Hematopoietic multipotent progenitor cell (in vitro differentiated cells): ENCODE data around the gene CEBPE. TPM values are rescaled to one million over a fixed set of nuclear protein-coding genes. Genes with fewer than 3 reads are reported as not detected.

Experiments used
- DNase-seq, 3 donors: peaks; one replicate each; pipeline ENCODE4 v3.0.0-alpha.2; 2011 to 2015; ENCODE audit warnings: low read depth in 2 of 3, low spot score in 2 of 3
- total RNA-seq: library from RNA; depleted of rRNA; stranded (reverse); fragments of >200 nt; gene quantifications from one replicate; pipeline ENCODE4 v1.2.3, GENCODE V29; 2012

CEBPE gene
- total RNA-seq, 1 donor, result 0.81 TPM

DNA sequence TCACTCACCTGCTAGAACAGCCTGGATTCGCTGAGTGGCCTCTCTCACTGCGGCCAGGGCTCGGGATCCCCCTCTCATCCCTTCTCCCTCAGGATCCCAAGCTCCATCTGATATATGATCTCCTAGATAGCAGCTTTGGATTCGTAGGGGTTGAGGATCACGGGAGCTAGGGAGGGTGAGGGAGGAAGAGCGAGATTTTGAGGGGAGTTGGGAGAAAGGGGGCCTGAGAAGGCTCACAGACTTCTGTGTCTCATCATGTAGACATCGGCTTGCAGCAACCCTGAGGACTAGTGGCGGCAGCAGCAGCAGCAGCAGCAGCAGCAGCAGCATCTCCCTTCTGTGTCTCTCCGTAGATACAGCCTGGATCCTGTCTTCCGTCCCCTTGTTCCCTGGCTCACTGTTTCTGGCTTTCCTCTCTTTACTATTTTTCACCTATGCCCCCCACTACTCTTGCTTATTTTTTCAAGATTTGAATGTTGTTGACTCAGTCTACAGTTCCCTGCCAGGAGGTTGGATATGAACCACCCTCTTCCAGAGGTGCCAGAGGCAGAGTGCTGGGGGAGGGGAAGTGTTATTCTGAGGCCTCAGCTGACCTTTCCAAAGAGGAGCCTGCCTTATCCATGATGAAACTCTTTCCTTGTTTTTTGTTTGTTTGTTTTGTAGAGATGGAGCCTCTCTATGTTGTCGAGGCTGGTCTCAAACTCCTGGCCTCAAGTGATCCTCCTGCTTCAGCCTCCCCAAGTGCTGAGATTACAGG is 14.3 kb downstream of the CEBPE start, which contains the start of gene CIROP:
Gene CIROP (minus strand): TSS at position 399 of the 757 bp plus-strand sequence. CDS start 69 bp downstream, at position 330.
- no peak for DNase-seq

DNA sequence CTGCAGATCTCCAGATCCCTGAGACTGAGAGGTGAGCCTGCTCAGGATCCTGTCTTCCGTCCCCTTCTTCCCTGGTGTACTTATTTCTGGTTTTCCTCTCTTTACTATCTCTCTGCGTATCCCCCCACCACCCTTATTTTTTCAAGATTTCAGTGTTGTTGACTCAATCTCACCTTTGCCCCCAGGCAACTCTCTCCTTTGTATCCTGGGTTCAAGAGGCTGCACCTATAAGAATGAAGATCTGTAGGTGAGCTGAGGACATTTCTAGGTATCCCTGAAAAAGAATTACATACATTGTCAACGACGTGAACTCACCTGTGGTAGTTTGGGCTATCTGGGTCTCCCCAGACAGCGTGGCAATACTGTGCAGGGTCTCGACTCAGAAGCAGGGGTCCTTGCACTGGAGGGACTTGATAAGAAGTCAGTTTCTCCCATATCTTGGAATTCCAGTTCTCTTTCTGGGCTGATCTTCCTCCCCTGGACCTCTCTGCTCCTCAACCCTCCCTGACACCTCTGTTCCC is 14.9 kb downstream of the CEBPE start:
- DNase-seq, result no peak

DNA sequence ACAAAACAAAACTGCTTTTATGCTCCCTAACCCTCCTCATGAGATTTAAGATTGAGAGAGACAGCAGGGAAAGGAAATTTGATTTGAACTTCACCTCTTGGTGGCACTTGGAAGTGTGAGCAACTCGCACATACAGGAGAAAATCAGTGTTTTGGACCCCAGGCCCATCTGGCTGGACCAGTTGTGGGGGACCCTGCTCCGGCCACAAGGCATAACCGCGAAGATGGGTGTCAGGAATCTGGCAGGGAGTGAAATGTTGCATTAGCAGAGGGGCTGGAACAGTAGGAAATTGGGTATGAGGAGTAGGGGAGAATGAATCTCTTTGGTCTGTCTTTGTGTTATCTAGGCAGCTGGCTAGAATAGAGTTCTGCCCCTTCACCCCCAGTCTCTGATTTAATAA is 15.5 kb downstream of the CEBPE start:
- no peak for DNase-seq

DNA sequence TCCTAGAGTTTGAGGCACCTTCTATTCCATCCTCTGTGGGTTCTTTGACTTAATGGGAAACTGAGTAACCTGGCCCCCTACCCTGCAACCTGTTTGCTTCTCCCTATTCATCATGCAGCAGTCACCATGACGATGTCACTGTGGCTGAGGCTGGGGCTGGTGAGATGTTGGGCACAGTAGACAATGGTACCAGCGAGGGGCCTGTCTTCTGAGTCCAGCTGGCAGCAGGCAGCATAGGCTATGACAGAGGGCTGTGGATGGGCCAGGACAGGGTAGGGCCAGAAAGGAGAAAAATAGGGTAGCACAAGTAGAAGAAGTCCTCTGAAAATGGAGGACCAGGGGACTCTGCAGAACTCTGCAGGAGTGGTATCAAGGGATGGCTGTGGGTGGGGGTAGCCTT is 16.3 kb downstream of the CEBPE start:
- DNase-seq, result no peak

DNA sequence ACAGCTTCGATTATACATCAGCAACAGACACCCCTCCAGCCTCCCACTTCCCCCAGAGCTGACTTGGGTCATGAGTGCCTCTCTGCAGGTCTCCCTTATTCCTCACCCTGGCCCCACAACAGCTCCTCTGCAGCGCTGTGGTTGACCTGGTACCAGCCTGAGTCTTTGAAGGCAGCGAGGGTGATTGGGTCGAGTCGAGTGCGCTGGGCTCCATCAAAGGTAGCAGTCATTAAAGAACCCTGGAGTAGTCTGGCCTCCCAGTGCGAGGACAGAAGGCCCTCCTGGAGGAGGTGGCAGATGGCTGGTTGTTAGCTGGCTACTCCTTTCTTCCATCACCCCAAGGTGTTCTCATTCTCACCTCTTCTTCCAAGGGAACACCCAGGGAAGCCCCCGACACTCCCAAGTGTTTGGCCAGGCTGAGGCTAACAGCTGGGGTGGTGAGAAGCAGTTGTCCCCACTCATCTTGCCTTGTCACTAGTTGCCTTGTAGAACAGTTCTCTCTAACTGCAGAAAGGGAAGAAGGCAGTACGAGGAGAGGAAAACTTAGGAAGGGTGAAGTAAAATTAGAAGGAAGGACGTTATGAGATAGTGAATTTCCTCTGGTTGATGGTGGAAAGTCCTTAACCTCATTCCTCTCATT is 16.9 kb downstream of the CEBPE start:
- DNase-seq, result no peak

DNA sequence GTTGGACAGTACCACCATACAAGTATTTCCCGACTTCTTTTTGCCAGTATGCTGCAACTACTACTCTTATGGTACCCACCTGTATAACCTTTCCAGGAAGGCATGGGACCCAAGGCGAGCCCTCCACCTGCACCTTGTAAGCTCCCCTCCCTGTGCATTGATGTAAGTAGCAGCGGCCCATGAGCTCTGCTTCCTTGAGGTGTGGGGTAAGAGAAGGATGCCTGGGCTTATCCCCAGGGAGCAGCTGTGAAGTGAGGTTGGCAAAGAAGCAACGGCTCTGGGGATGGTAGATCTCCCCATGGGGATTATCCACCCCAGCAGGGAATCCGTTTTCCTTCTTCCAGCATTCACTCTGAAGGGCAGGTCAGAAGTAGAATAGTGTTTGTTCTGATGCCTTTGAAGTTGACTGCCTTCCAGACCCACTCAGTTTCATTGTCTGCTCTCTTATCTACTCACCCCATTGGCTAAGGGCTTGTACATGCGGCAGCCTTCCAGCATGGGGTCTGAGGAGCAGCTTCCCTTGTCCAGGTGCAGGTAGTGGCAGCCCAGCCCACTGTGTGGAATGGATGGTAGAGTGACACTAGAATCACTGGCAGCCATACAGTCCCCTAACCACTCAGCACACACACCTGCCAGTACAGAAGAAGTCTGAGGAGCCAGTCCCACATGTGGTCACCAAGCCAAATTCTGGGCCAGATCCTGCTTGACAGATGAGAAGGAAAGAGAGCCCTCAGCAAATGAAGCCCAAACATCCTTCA is 17.7 kb downstream of the CEBPE start:
- DNase-seq, result no peak

DNA sequence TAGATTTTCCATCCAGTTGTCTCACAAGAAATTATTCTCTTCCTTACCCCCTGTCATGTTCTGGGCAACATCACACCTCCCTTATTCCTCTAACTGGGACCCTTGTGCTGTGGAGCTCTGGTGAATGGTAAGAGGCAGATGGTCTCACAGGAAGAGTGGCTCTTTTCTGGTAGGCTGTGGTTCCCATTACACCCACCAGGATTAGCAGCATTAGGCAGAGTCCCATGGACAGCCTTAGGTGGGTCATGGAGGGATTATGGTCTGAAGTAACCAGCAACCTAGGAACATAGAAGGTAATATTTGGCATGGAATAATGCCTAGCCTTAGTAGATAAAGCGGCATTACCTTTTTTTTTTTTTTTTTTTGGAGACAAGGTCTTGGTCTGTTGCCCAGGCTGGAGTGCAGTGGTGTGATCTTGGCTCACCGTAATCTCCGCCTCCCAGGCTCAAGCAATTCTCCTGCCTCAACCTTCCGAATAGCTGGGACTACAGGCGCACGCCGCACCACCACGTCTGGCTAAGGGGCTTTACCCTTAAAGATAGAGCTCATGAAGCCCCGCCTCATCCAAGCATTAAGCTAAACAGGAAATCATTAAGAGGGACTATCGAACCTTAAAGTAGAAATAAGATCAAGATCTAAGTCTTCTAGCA is 19.7 kb downstream of the CEBPE start:
- DNase-seq, result no peak

DNA sequence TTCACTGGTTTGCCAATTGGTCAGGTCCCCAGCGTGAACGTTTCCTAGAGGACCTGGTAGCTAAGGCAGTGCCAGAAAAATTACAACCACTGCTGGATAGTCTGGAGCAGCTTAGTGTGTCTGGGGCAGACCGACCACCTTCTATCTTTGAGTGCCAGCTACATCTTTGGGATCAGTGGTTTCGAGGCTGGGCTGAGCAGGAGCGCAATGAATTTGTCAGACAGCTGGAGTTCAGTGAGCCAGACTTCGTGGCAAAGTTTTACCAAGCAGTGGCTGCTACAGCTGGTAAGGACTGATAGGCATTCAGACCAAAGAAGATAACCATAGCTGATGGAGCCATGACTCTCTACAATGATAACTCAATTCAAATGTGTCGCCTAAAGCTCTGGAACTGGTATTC is 21.3 kb downstream of the CEBPE start:
- DNase-seq, result peak in 1 of 3 donors; percentile 31

DNA sequence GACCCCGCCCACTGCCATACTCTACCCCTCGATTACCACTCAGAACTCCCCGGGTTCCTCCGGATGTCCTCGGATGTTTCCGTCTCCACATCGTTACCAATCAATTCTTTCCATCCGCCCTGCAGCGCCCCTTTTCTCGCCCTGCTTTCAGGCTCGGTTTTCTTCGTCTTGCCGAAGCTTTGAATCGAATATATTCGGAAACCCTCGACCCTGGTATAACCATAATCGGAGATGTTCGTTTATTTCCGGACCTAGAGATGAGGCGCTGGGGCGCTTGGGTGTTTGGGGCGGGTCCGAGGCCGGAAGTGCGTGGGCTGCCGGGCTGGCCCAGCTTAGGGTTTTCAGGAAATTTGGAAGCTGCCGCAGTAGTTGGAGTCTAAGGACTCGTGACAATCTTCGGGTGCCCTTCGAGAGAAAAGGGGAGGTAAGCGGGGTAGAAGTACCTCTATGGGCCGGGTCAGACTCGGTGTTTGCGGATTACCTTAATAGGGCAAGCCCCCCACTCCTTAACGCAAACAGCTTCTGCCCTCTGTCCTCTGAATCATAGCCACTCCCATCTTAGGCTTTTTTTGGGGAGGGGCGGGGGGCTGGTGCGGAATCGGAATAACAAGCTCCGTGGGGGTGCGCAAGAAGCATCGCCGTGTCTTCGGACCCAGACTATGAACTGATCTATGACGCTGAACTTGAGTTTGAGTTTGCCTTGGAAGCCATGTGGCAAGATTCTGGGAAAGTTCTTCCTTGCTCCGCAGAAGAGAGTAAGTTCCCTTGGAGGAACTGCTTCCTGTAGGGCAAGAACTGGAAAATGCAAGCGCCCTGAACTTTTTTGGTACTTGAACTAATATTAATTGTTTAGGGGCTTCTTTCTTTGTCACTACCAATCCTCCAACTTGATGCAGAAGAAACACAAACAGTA is 23.6 kb downstream of the CEBPE start, which contains the start of gene C14orf119:
Gene C14orf119 (plus strand): TSS at position 310 of the 913 bp plus-strand sequence. CDS start 2,154 bp downstream, outside the sequence.
- DNase-seq, result peak; percentile 99 to 100 (median 100)

DNA sequence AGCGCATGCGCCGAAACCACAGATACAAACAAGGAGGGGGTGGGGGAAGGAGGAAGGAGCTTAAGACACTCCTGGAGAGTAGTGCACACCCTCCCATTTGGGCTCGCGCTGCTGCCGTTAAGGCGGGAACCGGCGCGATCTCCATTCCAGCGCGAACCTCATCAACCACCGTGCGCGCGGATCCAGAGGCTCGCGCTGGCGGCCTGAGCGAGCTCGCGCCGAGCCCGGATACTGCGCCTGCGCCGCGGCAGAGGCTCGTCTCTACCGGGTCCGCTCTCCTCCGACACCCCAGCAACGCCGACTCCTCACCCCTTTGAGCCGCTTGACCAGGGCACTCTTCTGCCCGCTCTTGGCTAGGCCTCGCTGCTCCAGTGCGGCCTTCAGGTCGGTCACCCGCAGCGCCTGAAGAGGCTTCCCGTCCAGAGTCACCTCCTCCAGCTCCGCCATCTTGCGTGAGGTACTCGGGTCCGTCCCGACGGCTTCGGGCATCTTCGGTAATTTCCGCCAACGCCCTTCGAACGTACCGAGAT is 24.3 kb downstream of the CEBPE start, which contains the start of gene ACIN1:
Gene ACIN1 (minus strand): TSS at position 471 of the 530 bp plus-strand sequence. CDS start 24 bp downstream, at position 447.
- DNase-seq, result peak in 2 of 3 donors; percentile 92 to 96

DNA sequence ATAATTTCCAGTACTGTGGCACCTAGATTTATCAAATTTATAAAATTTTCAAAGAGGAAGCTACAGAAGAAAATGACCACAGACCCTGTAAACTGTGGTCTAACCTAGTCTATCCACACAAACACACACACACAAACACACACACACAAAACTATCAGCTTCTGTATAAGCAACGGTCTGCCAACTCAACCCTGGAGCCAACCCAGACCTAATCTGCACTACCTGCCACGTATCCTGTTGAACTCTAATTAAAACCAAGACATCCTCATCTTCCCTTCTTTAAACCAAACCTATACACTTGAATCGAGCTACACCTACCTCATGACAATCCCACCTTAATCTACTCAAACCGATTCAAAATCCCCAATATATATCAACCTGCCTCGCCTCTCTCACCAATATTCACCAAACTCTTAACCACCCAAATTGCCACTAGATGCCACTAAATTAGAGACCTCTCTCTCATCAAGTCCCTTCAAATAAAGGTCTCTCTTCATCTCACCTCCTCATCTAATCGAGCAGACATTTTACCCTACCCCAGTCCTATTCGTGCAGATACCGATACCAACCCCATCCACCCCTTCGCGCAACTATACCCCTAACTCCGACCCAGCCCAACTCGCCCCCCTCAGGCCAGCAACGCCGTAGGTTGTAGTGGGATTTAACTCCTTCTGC is 24.9 kb downstream of the CEBPE start:
- DNase-seq, result peak in 1 of 3 donors; percentile 20

DNA sequence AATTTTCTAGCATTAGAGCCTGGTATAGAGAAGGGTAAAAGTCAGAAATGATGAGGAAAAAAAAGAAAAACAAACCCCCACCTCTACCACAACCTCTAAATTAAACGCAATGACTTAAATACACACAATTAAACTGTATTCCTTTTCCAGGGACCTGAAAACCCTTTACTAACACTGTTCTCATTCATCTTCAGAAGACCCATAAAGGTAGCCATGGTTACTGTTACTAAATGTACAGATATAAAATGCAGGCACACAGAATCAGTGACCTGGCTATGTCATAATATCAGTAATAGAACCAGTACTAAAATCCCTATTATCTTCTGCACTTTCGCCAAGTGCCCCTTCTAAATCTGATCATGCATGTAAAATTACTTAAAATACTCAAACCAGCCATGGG is 25.5 kb downstream of the CEBPE start:
- DNase-seq, result no peak

DNA sequence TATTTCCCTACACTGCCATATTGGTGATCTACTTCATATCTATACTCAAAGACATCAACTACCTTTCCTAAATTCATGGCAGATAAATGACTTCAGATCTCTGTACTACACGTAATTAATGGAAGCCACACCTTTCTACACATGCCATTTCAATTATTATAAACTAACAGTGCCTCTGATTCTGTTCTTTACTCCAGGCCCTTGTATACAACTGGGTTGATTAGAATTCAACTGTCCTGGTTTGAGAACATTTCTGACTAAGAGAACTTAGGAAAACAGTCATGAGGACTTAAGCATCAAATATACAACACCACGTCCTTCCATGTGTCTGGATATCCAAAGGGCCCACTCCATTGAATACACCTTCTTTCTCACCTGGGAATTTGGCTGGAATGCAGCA is 26.0 kb downstream of the CEBPE start:
- no peak for DNase-seq

DNA sequence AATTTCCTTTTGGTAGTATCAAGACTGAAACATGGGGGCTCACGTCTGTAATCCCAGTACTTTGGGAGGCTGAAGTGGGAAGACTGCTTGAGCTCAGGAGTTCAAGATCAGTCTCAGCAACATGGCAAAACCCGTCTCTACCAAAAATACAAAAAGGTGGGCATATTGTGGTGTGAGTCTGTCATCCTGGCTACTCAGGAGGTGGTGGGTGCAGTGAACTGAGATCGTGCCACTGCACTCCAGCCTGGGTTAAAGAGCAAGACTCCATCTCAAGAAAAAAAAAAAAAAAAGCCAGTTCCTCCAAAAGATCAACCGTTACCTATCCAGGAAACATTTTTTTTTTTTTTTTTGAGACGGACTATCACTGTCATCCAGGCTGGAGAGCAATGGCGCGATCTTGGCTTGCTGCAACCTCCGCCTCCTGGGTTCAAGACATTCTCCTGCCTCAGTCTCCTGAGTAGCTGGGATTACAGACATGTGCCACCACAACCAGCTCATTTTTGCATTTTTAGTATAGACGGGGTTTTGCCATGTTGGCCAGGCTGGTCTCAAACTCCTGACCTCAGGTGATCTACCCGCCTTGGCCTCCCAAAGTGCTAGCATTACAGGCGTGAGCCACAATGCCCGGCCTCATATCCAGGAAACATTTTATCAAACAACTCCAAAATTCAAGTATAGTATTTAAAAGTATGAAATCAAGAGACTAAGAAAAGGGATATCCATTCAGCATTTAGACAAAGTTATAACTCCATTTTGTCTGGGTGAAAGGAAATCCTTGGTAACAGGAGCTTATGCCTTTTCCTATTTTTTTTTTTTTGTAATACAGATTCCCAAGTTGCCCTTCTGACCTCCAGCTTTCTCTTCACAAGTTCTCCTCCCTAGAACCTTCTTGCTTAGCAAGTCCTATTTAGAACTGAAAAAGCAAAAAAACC is 27.5 kb downstream of the CEBPE start:
- no peak for DNase-seq

DNA sequence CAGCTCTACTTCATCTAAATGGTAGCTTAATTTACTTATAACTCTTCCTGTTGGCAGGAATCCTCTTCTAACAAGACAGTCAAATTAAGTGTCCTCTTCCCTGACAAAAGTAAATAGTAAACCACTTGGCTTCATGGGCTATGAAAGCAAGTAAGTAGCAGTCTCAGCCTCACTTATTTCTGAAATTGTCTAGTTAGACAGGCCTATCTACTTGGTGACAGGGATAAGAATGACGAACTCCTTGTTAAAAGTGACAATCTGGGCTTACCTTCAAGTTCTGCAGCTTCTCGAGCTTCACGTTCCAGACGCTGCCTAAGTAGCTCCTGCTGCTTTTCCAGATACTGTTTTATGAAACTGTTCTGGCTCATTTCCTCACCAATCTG is 28.8 kb downstream of the CEBPE start:
- DNase-seq, result no peak

DNA sequence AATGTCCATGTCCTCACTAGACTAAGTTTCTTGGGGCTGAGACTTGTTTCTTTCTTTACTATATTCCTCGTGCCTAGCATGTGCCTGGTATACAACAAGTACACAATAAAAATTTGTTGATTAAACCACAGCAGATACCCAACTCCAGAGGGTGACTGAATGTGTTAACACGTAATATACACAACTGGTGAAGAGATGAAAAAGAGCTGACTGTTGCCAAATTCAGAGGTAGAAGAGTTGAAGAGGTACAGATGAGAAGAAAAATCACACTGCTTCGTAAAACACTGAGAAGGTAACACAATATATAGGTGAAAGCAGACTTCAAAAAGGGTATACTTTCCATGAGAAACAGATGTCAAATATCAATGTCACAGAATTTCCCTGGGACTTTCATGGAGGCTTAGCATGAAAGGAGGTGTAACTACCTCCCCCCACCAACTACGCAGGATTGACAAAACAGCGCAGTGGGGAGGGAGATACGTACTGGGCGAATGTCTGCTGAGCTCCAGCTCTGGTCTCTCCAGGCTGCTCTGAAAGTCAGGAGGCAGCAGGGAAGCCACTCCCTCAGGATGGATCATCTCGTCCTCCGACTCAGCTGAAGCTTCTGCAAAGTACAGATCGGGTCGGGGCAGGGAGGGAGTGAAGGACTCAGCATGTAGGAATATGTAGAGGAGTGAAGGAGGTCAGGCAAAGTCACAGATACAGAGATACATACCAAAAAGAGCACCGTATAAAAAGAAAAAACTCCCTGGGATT is 29.4 kb downstream of the CEBPE start:
- no peak for DNase-seq

DNA sequence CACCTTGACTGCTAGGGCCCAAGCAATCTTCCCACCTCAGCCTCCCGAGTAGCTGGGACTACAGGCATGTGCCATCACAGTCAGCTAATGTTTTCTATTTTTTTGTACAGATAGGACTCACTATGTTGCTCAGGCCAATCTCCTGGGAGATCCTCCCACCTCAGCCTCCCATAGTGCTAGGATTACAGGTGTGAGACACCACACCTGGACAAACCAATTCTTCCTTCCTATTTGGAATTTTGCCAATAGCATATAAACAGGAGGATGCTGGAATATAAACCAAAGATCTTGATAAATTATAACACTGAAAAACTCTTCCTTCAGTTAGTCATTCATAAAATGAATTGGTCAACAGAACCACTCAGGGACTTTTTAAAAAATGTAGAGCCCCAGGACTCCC is 32.5 kb downstream of the CEBPE start:
- no peak for DNase-seq
